ENCODE measurements around the gene SLC6A7.

DNA sequence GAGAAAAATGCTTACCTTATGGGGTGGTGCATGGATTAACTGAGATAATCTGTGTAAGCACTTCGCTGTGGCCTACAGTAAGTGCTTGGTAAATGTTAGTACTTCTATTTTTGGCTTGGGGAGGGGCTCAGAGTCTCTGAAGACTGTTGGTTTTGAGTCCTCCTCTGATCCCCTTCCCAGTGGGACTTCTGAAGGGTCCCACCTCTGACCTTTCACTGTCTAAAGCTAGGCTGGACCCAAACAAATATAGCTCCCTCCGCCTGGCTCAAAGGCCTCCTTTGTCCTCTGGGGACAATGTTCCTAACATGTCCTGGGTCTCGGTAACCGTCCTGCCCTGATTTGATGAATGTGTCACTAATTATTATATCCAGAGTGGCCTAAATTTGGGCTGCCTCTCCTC, 64.9 kb downstream of the SLC6A7 start:
- TF ChIP-seq, protein P1, sequence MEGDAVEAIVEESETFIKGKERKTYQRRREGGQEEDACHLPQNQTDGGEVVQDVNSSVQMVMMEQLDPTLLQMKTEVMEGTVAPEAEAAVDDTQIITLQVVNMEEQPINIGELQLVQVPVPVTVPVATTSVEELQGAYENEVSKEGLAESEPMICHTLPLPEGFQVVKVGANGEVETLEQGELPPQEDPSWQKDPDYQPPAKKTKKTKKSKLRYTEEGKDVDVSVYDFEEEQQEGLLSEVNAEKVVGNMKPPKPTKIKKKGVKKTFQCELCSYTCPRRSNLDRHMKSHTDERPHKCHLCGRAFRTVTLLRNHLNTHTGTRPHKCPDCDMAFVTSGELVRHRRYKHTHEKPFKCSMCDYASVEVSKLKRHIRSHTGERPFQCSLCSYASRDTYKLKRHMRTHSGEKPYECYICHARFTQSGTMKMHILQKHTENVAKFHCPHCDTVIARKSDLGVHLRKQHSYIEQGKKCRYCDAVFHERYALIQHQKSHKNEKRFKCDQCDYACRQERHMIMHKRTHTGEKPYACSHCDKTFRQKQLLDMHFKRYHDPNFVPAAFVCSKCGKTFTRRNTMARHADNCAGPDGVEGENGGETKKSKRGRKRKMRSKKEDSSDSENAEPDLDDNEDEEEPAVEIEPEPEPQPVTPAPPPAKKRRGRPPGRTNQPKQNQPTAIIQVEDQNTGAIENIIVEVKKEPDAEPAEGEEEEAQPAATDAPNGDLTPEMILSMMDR (IDR thresholded peaks at IDR 0.05) = no peak
- TF ChIP-seq POLR2AphosphoS5 (IDR thresholded peaks at IDR 0.05) = no peak

Measured in sigmoid colon (tissue), 4 donors.